SK-N-SH treated with all-trans-retinoic acid at 6 μM for 48 hours (cell line): Measurements from ENCODE around the gene COX19.

Experiments used
- ATAC-seq: fragments of 200-7000 bp; cut with Tn5 transposase; 3 replicates; pipeline ENCODE4 v1.9.1; 2020; ENCODE audit warnings: mild to moderate bottlenecking, moderate library complexity
- ARNTL ChIP-seq: fragments of 450-650 bp; formaldehyde crosslinking; IDR thresholded peaks from 2 replicates; pipeline ENCODE4 v1.5.0; 2020; ENCODE audit warnings: low read depth, mild to moderate bottlenecking, moderate library complexity, borderline replicate concordance
- BACH2 ChIP-seq: fragments of 250-450 bp; sonication (Bioruptor Pico); IDR thresholded peaks from 2 replicates; pipeline ENCODE4 v1.9.0; 2021; ENCODE audit warnings: mild to moderate bottlenecking, borderline replicate concordance
- CSDC2 ChIP-seq: fragments of 250-450 bp; sonication (Bioruptor Pico); IDR thresholded peaks from 2 replicates; pipeline ENCODE4 v1.5.0; 2020; ENCODE audit warnings: mild to moderate bottlenecking, moderate library complexity
- GLIS3 ChIP-seq: fragments of 250-450 bp; sonication (Bioruptor Pico); IDR thresholded peaks from 2 replicates; pipeline ENCODE4 v1.5.0; 2020; ENCODE audit warnings: mild to moderate bottlenecking, moderate library complexity
- ISL1 ChIP-seq: fragments of 250-450 bp; sonication (Bioruptor Pico); IDR thresholded peaks from 2 replicates; pipeline ENCODE4 v2.1.2; 2022; ENCODE audit warnings: mild to moderate bottlenecking, moderate library complexity
- OSR1 ChIP-seq: fragments of 250-450 bp; sonication (Bioruptor Pico); IDR thresholded peaks from 2 replicates; pipeline ENCODE4 v1.8.0; 2022; ENCODE audit warnings: moderate library complexity, mild to moderate bottlenecking, inconsistent platforms
- PPARA ChIP-seq: fragments of 250-450 bp; sonication (Bioruptor Pico); IDR thresholded peaks from 2 replicates; pipeline ENCODE4 v1.5.0; 2020; ENCODE audit warnings: mild to moderate bottlenecking, borderline replicate concordance
- ZFP3 ChIP-seq: fragments of 250-450 bp; sonication (Bioruptor Pico); IDR thresholded peaks from 2 replicates; pipeline ENCODE4 v1.5.0; 2020; ENCODE audit warnings: mild to moderate bottlenecking, moderate library complexity
- ZNF70 ChIP-seq: fragments of 450-650 bp; formaldehyde crosslinking; IDR thresholded peaks from 2 replicates; pipeline ENCODE4 v1.5.0; 2020; ENCODE audit warnings: mild to moderate bottlenecking, moderate library complexity
- ZNF8 ChIP-seq: fragments of 450-650 bp; formaldehyde crosslinking; IDR thresholded peaks from 2 replicates; pipeline ENCODE4 v1.5.0; 2020; ENCODE audit warnings: mild to moderate bottlenecking, moderate library complexity
- TF ChIP-seq, protein P1 (sequence below): fragments of 250-450 bp; sonication (Bioruptor Pico); IDR thresholded peaks from 2 replicates; pipeline ENCODE4 v1.5.0; 2020; ENCODE audit warnings: mild to moderate bottlenecking, moderate library complexity
- TF ChIP-seq, protein P2 (sequence below): fragments of 250-450 bp; sonication (Bioruptor Pico); IDR thresholded peaks from 2 replicates; pipeline ENCODE4 v1.8.0; 2021; ENCODE audit warnings: low read depth, mild to moderate bottlenecking, moderate library complexity, borderline replicate concordance
- TF ChIP-seq, protein P3 (sequence below): fragments of 250-450 bp; sonication (Bioruptor Pico); IDR thresholded peaks from 2 replicates; pipeline ENCODE4 v1.8.0; 2020; ENCODE audit warnings: mild to moderate bottlenecking, moderate library complexity, borderline replicate concordance
- TF ChIP-seq, protein P4 (sequence below): fragments of 250-450 bp; sonication (Bioruptor Pico); IDR thresholded peaks from 2 replicates; pipeline ENCODE4 v1.5.1; 2021; ENCODE audit warnings: mild to moderate bottlenecking, moderate library complexity

COX19 gene

DNA sequence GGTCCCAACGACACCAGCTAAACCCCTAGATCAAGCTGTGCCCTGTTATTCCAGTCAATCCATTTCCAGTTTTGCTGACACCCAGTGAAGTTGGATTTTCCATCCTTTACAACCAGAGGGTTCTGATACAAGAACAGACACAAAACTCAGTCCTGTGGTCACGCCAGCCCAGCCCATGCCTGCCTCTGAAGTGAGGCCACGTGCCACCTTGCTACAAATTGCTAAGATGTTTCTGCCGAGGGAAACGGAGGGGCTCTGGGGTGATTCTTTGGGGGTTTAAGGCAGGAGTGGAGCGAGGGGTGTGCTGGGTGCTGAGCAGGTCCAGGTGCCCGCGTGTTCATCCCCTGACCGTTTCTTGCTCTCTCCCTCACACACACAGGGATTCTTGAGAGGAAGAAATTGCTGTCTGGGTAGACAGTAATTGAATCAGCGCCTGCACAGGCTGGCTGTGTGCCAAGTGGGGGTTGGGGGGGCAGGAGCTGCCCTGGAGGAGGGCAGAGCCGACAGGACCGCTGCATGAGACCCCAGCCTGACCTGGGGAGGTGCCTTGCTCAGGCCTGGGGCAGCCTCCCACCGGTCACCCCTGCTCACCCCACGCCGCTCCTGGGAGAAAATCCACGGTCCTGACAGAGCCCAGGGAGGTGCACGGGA, 58.9 kb downstream of the COX19 start:
- peak; percentile 69 for ATAC-seq
- TF ChIP-seq ZFP3 (CRISPR knock-in tag) (0 out of 2 replicates have a peak, but pooled peaks have one; percentile 41), ISL1 (CRISPR knock-in tag) (no peak), GLIS3 (0 out of 2 replicates have a peak, but pooled peaks have one; percentile 57), ZNF8 (CRISPR knock-in tag) (no peak), ZNF70 (CRISPR knock-in tag) (no peak), PPARA (CRISPR knock-in tag) (no peak), OSR1 (no peak), BACH2 (CRISPR knock-in tag) (no peak), ARNTL (CRISPR knock-in tag) (no peak), CSDC2 (CRISPR knock-in tag) (no peak)
- TF ChIP-seq, protein P1, sequence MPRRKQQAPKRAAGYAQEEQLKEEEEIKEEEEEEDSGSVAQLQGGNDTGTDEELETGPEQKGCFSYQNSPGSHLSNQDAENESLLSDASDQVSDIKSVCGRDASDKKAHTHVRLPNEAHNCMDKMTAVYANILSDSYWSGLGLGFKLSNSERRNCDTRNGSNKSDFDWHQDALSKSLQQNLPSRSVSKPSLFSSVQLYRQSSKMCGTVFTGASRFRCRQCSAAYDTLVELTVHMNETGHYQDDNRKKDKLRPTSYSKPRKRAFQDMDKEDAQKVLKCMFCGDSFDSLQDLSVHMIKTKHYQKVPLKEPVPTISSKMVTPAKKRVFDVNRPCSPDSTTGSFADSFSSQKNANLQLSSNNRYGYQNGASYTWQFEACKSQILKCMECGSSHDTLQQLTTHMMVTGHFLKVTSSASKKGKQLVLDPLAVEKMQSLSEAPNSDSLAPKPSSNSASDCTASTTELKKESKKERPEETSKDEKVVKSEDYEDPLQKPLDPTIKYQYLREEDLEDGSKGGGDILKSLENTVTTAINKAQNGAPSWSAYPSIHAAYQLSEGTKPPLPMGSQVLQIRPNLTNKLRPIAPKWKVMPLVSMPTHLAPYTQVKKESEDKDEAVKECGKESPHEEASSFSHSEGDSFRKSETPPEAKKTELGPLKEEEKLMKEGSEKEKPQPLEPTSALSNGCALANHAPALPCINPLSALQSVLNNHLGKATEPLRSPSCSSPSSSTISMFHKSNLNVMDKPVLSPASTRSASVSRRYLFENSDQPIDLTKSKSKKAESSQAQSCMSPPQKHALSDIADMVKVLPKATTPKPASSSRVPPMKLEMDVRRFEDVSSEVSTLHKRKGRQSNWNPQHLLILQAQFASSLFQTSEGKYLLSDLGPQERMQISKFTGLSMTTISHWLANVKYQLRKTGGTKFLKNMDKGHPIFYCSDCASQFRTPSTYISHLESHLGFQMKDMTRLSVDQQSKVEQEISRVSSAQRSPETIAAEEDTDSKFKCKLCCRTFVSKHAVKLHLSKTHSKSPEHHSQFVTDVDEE (CRISPR knock-in tag) = no peak
- TF ChIP-seq, protein P2, sequence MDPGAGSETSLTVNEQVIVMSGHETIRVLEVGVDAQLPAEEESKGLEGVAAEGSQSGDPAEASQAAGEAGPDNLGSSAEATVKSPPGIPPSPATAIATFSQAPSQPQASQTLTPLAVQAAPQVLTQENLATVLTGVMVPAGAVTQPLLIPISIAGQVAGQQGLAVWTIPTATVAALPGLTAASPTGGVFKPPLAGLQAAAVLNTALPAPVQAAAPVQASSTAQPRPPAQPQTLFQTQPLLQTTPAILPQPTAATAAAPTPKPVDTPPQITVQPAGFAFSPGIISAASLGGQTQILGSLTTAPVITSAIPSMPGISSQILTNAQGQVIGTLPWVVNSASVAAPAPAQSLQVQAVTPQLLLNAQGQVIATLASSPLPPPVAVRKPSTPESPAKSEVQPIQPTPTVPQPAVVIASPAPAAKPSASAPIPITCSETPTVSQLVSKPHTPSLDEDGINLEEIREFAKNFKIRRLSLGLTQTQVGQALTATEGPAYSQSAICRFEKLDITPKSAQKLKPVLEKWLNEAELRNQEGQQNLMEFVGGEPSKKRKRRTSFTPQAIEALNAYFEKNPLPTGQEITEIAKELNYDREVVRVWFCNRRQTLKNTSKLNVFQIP (CRISPR knock-in tag) = no peak
- TF ChIP-seq, protein P3, sequence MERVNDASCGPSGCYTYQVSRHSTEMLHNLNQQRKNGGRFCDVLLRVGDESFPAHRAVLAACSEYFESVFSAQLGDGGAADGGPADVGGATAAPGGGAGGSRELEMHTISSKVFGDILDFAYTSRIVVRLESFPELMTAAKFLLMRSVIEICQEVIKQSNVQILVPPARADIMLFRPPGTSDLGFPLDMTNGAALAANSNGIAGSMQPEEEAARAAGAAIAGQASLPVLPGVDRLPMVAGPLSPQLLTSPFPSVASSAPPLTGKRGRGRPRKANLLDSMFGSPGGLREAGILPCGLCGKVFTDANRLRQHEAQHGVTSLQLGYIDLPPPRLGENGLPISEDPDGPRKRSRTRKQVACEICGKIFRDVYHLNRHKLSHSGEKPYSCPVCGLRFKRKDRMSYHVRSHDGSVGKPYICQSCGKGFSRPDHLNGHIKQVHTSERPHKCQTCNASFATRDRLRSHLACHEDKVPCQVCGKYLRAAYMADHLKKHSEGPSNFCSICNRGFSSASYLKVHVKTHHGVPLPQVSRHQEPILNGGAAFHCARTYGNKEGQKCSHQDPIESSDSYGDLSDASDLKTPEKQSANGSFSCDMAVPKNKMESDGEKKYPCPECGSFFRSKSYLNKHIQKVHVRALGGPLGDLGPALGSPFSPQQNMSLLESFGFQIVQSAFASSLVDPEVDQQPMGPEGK = peak; percentile 93
- TF ChIP-seq, protein P4, sequence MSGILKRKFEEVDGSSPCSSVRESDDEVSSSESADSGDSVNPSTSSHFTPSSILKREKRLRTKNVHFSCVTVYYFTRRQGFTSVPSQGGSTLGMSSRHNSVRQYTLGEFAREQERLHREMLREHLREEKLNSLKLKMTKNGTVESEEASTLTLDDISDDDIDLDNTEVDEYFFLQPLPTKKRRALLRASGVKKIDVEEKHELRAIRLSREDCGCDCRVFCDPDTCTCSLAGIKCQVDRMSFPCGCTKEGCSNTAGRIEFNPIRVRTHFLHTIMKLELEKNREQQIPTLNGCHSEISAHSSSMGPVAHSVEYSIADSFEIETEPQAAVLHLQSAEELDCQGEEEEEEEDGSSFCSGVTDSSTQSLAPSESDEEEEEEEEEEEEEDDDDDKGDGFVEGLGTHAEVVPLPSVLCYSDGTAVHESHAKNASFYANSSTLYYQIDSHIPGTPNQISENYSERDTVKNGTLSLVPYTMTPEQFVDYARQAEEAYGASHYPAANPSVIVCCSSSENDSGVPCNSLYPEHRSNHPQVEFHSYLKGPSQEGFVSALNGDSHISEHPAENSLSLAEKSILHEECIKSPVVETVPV (CRISPR knock-in tag) = no peak
